ENCODE measurements around the gene SPINK1. TPM values are rescaled to one million over a fixed set of nuclear protein-coding genes. Genes with fewer than 3 reads are reported as not detected.
A peak's percentile ranks its signal among the peaks of the same experiment; 100 is the strongest.
"Not testable (repeated sequence)": the region's sequence is repeated elsewhere in the genome, so short reads cannot be mapped to it uniquely, and the experiment has no call there.

Gene SPINK1
- total RNA-seq, 2 donors from 2014 or later, result not detected

- H3K4me3 Mint-ChIP-seq, result no peak overlapping the region
- H3K27me3 Mint-ChIP-seq, result peaks cover 30 to 59% of the 10 kb centered on the region in 2 donors
- H3K9me3 Mint-ChIP-seq, result no peaks in the 10 kb centered on the region
- H3K27ac Mint-ChIP-seq, result no peak overlapping the region
- no peak for ATAC-seq
- no peak for DNase-seq (ENCODE audit: low spot score)
- H3K36me3 Mint-ChIP-seq, result no peaks in the 10 kb centered on the region
- H3K4me1 Mint-ChIP-seq (ENCODE audit: low read depth in 2 of 2), result no peaks in the 10 kb centered on the region
Measured at GRCh38 chr5:147844846-147845245, 13.4 kb upstream of the SPINK1 start.

- ATAC-seq (no peak), DNase-seq (ENCODE audit: low spot score) (no peak)
- Mint-ChIP-seq H3K27ac (no peak overlapping the region), H3K4me3 (no peak overlapping the region), H3K9me3 (no peaks in the 10 kb centered on the region), H3K36me3 (no peaks in the 10 kb centered on the region), H3K4me1 (ENCODE audit: low read depth in 2 of 2) (no peaks in the 10 kb centered on the region), H3K27me3 (peaks cover 26 to 55% of the 10 kb centered on the region in 2 donors)
Measured at GRCh38 chr5:147842869-147843268, 11.4 kb upstream of the SPINK1 start.

DNA sequence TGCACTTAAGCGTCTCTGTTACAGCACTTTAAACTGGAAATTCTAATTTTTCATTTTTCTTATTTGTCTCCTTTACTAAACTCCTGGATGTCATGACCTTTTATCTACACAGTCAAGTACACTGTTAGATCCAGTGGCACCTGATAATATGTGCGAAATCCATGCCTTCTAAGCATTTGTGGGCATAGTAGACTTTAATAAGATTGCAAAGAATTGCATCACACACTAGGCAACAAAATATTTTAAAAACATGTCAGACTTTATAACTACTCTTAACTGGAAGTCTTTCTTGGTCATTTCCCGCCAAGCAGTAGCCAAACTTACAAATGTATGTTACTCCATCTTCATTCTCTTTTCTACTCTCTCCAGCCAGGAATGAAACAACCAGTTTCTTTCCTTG, 5.0 kb upstream of the SPINK1 start:
- Mint-ChIP-seq H3K9me3 (no peaks in the 10 kb centered on the region), H3K4me1 (ENCODE audit: low read depth in 2 of 2) (no peaks in the 10 kb centered on the region), H3K27me3 (peaks cover 11 to 36% of the 10 kb centered on the region in 2 donors), H3K4me3 (no peak overlapping the region), H3K27ac (no peak overlapping the region), H3K36me3 (no peaks in the 10 kb centered on the region)
- ATAC-seq (no peak), DNase-seq (ENCODE audit: low spot score) (no peak)

DNA sequence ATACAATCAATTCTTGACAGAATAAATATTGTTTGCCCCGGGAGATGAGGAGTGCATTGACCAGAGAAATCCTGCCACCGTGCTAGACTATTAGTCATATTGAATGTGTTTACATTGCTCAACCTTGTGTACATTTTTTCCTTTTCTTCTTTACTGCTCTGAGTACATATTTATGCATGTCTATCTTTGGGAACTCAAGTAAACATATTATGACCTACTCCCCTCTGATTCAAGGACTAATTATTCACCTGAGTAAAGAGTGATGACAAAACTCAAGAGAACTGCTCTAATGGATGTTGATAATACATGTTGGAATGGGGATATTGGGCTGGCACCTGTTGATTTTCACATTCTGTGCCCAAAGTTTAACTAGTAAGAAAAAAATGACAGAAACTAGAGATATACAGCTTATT, 3.9 kb upstream of the SPINK1 start:
- no peaks in the 10 kb centered on the region for H3K36me3 Mint-ChIP-seq
- no peaks in the 10 kb centered on the region for H3K9me3 Mint-ChIP-seq
- no peak overlapping the region for H3K4me3 Mint-ChIP-seq
- ATAC-seq, result no peak
- H3K27me3 Mint-ChIP-seq, result peaks cover 11 to 35% of the 10 kb centered on the region in 2 donors
- H3K4me1 Mint-ChIP-seq (ENCODE audit: low read depth in 2 of 2), result no peaks in the 10 kb centered on the region
- H3K27ac Mint-ChIP-seq, result no peak overlapping the region
- no peak for DNase-seq (ENCODE audit: low spot score)

GRCh38 chr5:147832541-147832940, 1.1 kb upstream of the SPINK1 start:
- no peaks in the 10 kb centered on the region for H3K4me1 Mint-ChIP-seq (ENCODE audit: low read depth in 2 of 2)
- H3K27me3 Mint-ChIP-seq, result peaks cover 8 to 21% of the 10 kb centered on the region in 2 donors
- ATAC-seq, result no peak

GRCh38 chr5:147830035-147830434, 1.4 kb downstream of the SPINK1 start:
- Mint-ChIP-seq H3K9me3 (no peaks in the 10 kb centered on the region), H3K27ac (no peak overlapping the region), H3K4me3 (no peak overlapping the region), H3K36me3 (no peaks in the 10 kb centered on the region), H3K27me3 (peaks cover 3 to 12% of the 10 kb centered on the region in 2 donors), H3K4me1 (ENCODE audit: low read depth in 2 of 2) (no peaks in the 10 kb centered on the region)
- ATAC-seq, result no peak
- DNase-seq (ENCODE audit: low spot score), result no peak

More at GRCh38 chr5:147832541-147832940, 1.1 kb upstream of the SPINK1 start:
- no peaks in the 10 kb centered on the region for H3K9me3 Mint-ChIP-seq
- H3K36me3 Mint-ChIP-seq, result no peaks in the 10 kb centered on the region
- no peak overlapping the region for H3K4me3 Mint-ChIP-seq
- H3K27ac Mint-ChIP-seq, result no peak overlapping the region
- DNase-seq (ENCODE audit: low spot score), result no peak

GRCh38 chr5:147827017-147827416, 4.5 kb downstream of the SPINK1 start:
- not testable (repeated sequence) for H3K36me3 Mint-ChIP-seq; H3K4me1 Mint-ChIP-seq (ENCODE audit: low read depth in 2 of 2); H3K27me3 Mint-ChIP-seq; DNase-seq (ENCODE audit: low spot score); H3K27ac Mint-ChIP-seq; H3K9me3 Mint-ChIP-seq; H3K4me3 Mint-ChIP-seq; ATAC-seq

- Mint-ChIP-seq H3K4me1 (ENCODE audit: low read depth in 2 of 2) (peaks cover 0 to 3% of the 10 kb centered on the region in 2 donors), H3K36me3 (no peaks in the 10 kb centered on the region), H3K27ac (no peak overlapping the region), H3K27me3 (peaks cover 0 to 5% of the 10 kb centered on the region in 2 donors), H3K4me3 (no peak overlapping the region), H3K9me3 (no peaks in the 10 kb centered on the region)
- no peak for ATAC-seq
- DNase-seq (ENCODE audit: low spot score), result no peak
Measured at GRCh38 chr5:147826361-147826760, 5.1 kb downstream of the SPINK1 start.

GRCh38 chr5:147822686-147823491, 8.6 kb downstream of the SPINK1 start:
- Mint-ChIP-seq H3K9me3 (no peaks in the 10 kb centered on the region), H3K4me3 (no peak overlapping the region), H3K27me3 (peaks cover 1 to 5% of the 10 kb centered on the region in 2 donors), H3K4me1 (ENCODE audit: low read depth in 2 of 2) (peaks cover 0 to 4% of the 10 kb centered on the region in 2 donors), H3K36me3 (no peaks in the 10 kb centered on the region), H3K27ac (no peak overlapping the region)
- ATAC-seq (peak; percentile 79 to 83), DNase-seq (ENCODE audit: low spot score) (peak; percentile 61)

DNA sequence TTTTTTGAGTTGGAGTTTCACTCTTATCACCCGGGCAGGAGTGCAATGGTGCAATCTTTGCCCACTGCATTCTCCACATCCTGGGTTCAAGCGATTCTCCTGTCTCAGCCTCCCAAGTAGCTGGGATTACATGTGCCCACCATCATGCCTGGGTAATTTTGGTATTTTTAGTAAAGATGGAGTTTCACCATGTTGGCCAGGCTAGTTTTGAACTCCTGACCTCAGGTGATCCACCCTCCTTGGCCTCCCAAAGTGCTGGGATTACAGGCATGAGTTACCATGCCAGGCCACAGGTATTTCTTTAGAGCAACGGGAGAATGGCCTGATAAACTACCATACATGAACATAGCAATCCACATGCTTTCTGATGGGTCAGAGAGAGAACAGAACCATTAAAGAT, 9.2 kb downstream of the SPINK1 start:
- H3K27ac Mint-ChIP-seq, result peak overlapping the region in 1 of 2 donors; percentile 9

DNA sequence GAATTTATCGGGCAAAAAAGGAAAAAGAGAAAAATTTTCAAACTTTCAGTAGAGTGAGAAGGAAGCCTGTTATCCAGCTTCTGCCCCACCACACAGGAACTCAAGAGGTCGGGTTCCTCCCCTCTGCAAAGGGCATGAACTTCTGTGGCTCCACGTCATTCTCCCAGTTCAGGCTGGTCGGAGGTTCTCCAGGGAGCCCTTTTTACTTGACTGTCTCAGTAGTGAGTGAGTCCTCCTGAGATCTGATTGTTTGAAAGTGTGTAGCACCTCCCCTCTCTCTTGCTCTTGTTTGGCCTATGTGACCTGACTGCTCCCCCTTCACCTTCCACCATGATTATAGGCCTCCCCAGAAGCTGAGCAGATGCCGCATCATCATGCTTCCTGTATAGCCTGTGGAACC, 9.7 kb downstream of the SPINK1 start:
- Mint-ChIP-seq H3K36me3 (no peaks in the 10 kb centered on the region), H3K9me3 (no peaks in the 10 kb centered on the region), H3K27me3 (peaks cover 8 to 10% of the 10 kb centered on the region in 2 donors), H3K4me3 (no peak overlapping the region), H3K27ac (peak overlapping the region in 1 of 2 donors; percentile 9), H3K4me1 (ENCODE audit: low read depth in 2 of 2) (peaks cover 0 to 4% of the 10 kb centered on the region in 2 donors)
- ATAC-seq (no peak), DNase-seq (ENCODE audit: low spot score) (no peak)

More for the DNA sequence above, 9.2 kb downstream of the SPINK1 start:
- ATAC-seq; H3K4me3 Mint-ChIP-seq; H3K4me1 Mint-ChIP-seq (ENCODE audit: low read depth in 2 of 2); H3K9me3 Mint-ChIP-seq; H3K27me3 Mint-ChIP-seq; H3K36me3 Mint-ChIP-seq; DNase-seq (ENCODE audit: low spot score): not testable (repeated sequence)

GRCh38 chr5:147819261-147819770, 12.2 kb downstream of the SPINK1 start:
- ATAC-seq (no peak), DNase-seq (ENCODE audit: low spot score) (no peak)
- Mint-ChIP-seq H3K27ac (no peak overlapping the region), H3K4me1 (ENCODE audit: low read depth in 2 of 2) (peaks cover 0 to 4% of the 10 kb centered on the region in 2 donors), H3K9me3 (no peaks in the 10 kb centered on the region), H3K36me3 (no peaks in the 10 kb centered on the region), H3K4me3 (no peak overlapping the region), H3K27me3 (peaks cover 8 to 12% of the 10 kb centered on the region in 2 donors)

DNA sequence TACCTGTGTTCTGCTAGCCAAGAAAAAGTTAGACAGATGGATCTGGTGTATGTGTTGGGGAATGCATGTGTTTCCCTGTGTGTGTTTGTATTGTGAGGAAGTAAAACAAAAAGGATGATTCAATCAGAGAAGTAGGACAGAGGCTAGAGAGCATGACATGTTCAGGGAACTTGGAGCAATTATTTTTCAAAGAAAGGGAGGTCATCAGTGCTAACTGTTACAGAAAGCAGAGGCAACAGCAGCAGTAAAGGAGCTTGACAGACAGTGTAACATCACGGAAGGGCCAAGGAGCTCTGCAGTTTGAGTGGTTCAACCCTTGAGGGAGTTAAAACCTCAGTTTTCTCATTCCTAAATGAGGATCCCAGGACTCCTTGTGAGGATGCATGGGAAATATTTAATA, 13.2 kb downstream of the SPINK1 start:
- Mint-ChIP-seq H3K4me1 (ENCODE audit: low read depth in 2 of 2) (peaks cover 0 to 4% of the 10 kb centered on the region in 2 donors), H3K9me3 (no peaks in the 10 kb centered on the region), H3K27ac (no peak overlapping the region), H3K4me3 (no peak overlapping the region), H3K36me3 (no peaks in the 10 kb centered on the region), H3K27me3 (peaks cover 8 to 12% of the 10 kb centered on the region in 2 donors)
- no peak for DNase-seq (ENCODE audit: low spot score)
- ATAC-seq, result no peak

GRCh38 chr5:147813696-147814095, 17.8 kb downstream of the SPINK1 start:
- ATAC-seq (no peak), DNase-seq (ENCODE audit: low spot score) (no peak)
- Mint-ChIP-seq H3K9me3 (no peaks in the 10 kb centered on the region), H3K36me3 (no peaks in the 10 kb centered on the region), H3K27ac (no peak overlapping the region), H3K27me3 (peaks cover 8 to 11% of the 10 kb centered on the region in 2 donors), H3K4me1 (ENCODE audit: low read depth in 2 of 2) (no peaks in the 10 kb centered on the region), H3K4me3 (no peak overlapping the region)

All from natural killer cell treated with Interleukin-12 subunit alpha and Interleukin-12 subunit beta and Interleukin-15 and Interleukin-18, amount 100 ng/mL, for 72 hours (primary cell).